AG08395 (cell line): ENCODE results near the gene ZBTB34.

ENCODE experiments used
- DNase-seq: peaks from one replicate; pipeline ENCODE4 v3.0.0; 2012; ENCODE audit warnings: mixed read lengths, low spot score

The ZBTB34 gene

GRCh38 chr9:126919193-126919592, 58.8 kb downstream of the ZBTB34 start:
- no peak for DNase-seq

GRCh38 chr9:126925876-126926275, 65.4 kb downstream of the ZBTB34 start:
- no peak for DNase-seq

GRCh38 chr9:126926364-126926763, 65.9 kb downstream of the ZBTB34 start:
- no peak for DNase-seq

GRCh38 chr9:126927419-126927818, 67.0 kb downstream of the ZBTB34 start:
- DNase-seq: no peak

- DNase-seq: no peak
Observed at GRCh38 chr9:126932871-126933321, 72.5 kb downstream of the ZBTB34 start.

- DNase-seq: no peak
Observed at GRCh38 chr9:126933334-126933980, 73.0 kb downstream of the ZBTB34 start.

- DNase-seq: no peak
Observed at GRCh38 chr9:126934441-126934840, 74.0 kb downstream of the ZBTB34 start.
